Suprapubic skin (tissue), 4 donors: ENCODE data around the gene ZFYVE28. TPM values are rescaled to one million over a fixed set of nuclear protein-coding genes. Genes with fewer than 3 reads are reported as not detected.

Source experiments
- DNase-seq, 2 donors: peaks; one replicate each; pipeline ENCODE4 v3.0.0-alpha.2; 2019; ENCODE audit warnings: low spot score in 2 of 2
- H3K27ac ChIP-seq: fragments of 200-600 bp; sonication (generic); one replicate; pipeline ENCODE4 v1.5.1; 2019
- H3K27me3 ChIP-seq: fragments of 200-600 bp; sonication (generic); one replicate; pipeline ENCODE4 v1.5.1; 2019
- H3K36me3 ChIP-seq: fragments of 200-600 bp; sonication (generic); one replicate; pipeline ENCODE4 v1.5.1; 2019
- H3K4me1 ChIP-seq: fragments of 200-600 bp; sonication (generic); one replicate; pipeline ENCODE4 v1.5.1; 2019
- H3K4me3 ChIP-seq: fragments of 200-600 bp; sonication (generic); one replicate; pipeline ENCODE4 v1.5.1; 2019; ENCODE audit warnings: mild to moderate bottlenecking
- H3K9me3 ChIP-seq: fragments of 200-600 bp; sonication (generic); one replicate; pipeline ENCODE4 v1.5.1; 2019
- CTCF ChIP-seq, 2 donors: fragments of 200-600 bp in 1 of 2; fragments of 450-650 bp in 1 of 2; sonication (generic) in 1 of 2; IDR thresholded peaks; one replicate each; pipeline ENCODE4 v1.5.1; 2016 to 2019; ENCODE audit warnings: antibody characterized with exemption in 2 of 2, mild to moderate bottlenecking in 1 of 2, moderate library complexity in 1 of 2
- EP300 ChIP-seq: sonication (generic); formaldehyde crosslinking; IDR thresholded peaks from one replicate; pipeline ENCODE4 v1.6.1; 2017; ENCODE audit warnings: antibody characterized with exemption
- POLR2A ChIP-seq, 2 donors: fragments of 450-650 bp; IDR thresholded peaks; one replicate each; pipeline ENCODE4 v1.6.1; 2017; ENCODE audit warnings: antibody characterized with exemption in 2 of 2, mild to moderate bottlenecking in 2 of 2, moderate library complexity in 2 of 2
- POLR2AphosphoS5 ChIP-seq, 3 donors: sonication (generic); formaldehyde crosslinking; IDR thresholded peaks; one replicate each; pipeline ENCODE4 v1.6.1; 2017; ENCODE audit warnings: antibody characterized with exemption in 3 of 3
- WGBS: methylation state at CpG from one replicate; pipeline ENCODE4 v1.1.5; 2018; 5-methylcytosine and 5-hydroxymethylcytosine counted together
- total RNA-seq, 4 donors: library from RNA; depleted of rRNA; stranded (reverse); fragments of >200 nt; gene quantifications; one replicate each; pipeline ENCODE4 v1.1.0, GENCODE V29; 2016

ZFYVE28 gene
- total RNA-seq, 4 donors from 2014 or later, result 7.6 to 21.3 (median 9.9) TPM

GRCh38 chr4:2366252-2367192 is 51.9 kb downstream of the ZFYVE28 start:
- peaks cover 32% of the 10 kb centered on the region for H3K4me1 ChIP-seq
- TF ChIP-seq POLR2A (IDR thresholded peaks at IDR 0.05) (no peak), CTCF (IDR thresholded peaks at IDR 0.05) (no peak), EP300 (no peak)
- no peak overlapping the region for H3K27ac ChIP-seq
- DNase-seq, result no peak
- no peak overlapping the region for H3K4me3 ChIP-seq
- no peaks in the 10 kb centered on the region for H3K27me3 ChIP-seq
- 75% methylated on average over 18 of the region's 20 CpGs for WGBS
- peaks cover 5% of the 10 kb centered on the region for H3K9me3 ChIP-seq
- H3K36me3 ChIP-seq, result no peaks in the 10 kb centered on the region

GRCh38 chr4:2365913-2366210 is 52.6 kb downstream of the ZFYVE28 start:
- Histone ChIP-seq H3K27ac (no peak overlapping the region), H3K27me3 (no peaks in the 10 kb centered on the region), H3K4me3 (no peak overlapping the region), H3K4me1 (peaks cover 32% of the 10 kb centered on the region), H3K9me3 (peaks cover 5% of the 10 kb centered on the region), H3K36me3 (no peaks in the 10 kb centered on the region)
- TF ChIP-seq POLR2A (IDR thresholded peaks at IDR 0.05) (no peak), EP300 (no peak), CTCF (IDR thresholded peaks at IDR 0.05) (no peak), POLR2AphosphoS5 (IDR thresholded peaks at IDR 0.05) (no peak)
- no peak for DNase-seq
- WGBS, result 80% methylated on average over 9 of the region's 9 CpGs

- no peaks in the 10 kb centered on the region for H3K27me3 ChIP-seq
- H3K27ac ChIP-seq, result no peak overlapping the region
- peak in 1 of 2 donors; percentile 59 for DNase-seq
- WGBS, result 83% methylated on average over 12 of the region's 41 CpGs
- no peaks in the 10 kb centered on the region for H3K36me3 ChIP-seq
- H3K9me3 ChIP-seq, result peaks cover 5% of the 10 kb centered on the region
- peaks cover 32% of the 10 kb centered on the region for H3K4me1 ChIP-seq
- peak overlapping the region; percentile 61 for H3K4me3 ChIP-seq
- TF ChIP-seq POLR2A (IDR thresholded peaks at IDR 0.05), result no peak
- no peak for TF ChIP-seq CTCF (IDR thresholded peaks at IDR 0.05)
- no peak for TF ChIP-seq POLR2AphosphoS5 (IDR thresholded peaks at IDR 0.05)
- TF ChIP-seq EP300, result no peak
Measured at GRCh38 chr4:2365054-2365912, 53.2 kb downstream of the ZFYVE28 start.

- Histone ChIP-seq H3K27ac (no peak overlapping the region), H3K36me3 (no peaks in the 10 kb centered on the region), H3K4me1 (peaks cover 32% of the 10 kb centered on the region), H3K4me3 (peak overlapping the region; percentile 61), H3K9me3 (peaks cover 5% of the 10 kb centered on the region), H3K27me3 (no peaks in the 10 kb centered on the region)
- TF ChIP-seq CTCF (IDR thresholded peaks at IDR 0.05) (no peak), EP300 (no peak)
- WGBS, result 21% methylated on average over 35 of the region's 47 CpGs
- DNase-seq, result peak in 1 of 2 donors; percentile 68
Measured at GRCh38 chr4:2364654-2365053, 53.8 kb downstream of the ZFYVE28 start.
